ENCODE results near the gene EPHA7.
A peak's percentile ranks its signal among the peaks of the same experiment; 100 is the strongest.

Gene EPHA7

DNA sequence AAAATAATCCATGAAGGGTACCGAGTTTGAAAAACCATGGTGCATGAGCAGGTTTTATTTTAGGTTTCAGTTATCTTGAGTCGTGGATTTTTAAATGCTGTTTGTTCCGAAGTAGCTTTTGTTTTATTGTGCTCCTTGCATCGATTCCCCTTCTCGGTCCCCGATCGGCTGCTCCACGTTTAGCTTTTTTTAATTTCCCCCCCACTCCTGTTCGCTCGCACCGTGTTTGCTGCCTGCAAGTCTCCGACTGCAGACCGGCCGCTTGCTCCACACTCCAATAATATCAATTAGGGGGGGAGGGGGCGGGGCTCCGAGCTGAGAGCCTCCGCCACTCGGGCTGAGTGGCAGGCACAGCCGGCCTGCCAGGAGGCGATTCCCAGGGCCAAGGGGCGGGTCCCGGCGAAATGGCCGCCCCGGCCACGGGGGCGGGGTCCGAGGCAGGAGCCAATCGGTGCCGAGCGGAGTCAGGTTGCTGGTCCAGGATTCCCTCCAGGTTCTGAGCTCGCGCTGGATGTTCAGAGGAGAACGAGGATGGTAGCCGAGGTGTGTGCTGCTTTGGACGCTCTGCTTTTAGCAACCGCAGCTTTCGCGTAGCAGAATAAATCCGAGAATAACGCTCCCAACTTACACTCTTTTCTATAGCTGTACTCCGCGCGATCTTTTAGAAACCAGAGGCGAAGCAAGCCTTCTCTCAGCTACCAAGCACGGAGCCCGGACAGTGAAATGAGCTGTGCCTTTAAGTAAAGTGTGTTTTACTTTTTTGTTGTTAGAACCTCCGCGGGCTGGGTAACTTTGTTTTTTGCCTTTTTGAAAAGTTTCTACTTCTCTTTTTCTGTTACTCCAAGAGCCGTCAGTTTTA is at the start of gene EPHA7:
Gene EPHA7, minus strand, starts transcription at position 256 of the 859 bp plus-strand sequence. Its CDS starts 218 bp downstream, at position 38.
- peak; percentile 46 for DNase-seq

GRCh38 chr6:93468291-93468690 is 48.9 kb upstream of the EPHA7 start:
- no peak for DNase-seq

GRCh38 chr6:93454533-93454932 is 35.2 kb upstream of the EPHA7 start:
- no peak for DNase-seq

DNA sequence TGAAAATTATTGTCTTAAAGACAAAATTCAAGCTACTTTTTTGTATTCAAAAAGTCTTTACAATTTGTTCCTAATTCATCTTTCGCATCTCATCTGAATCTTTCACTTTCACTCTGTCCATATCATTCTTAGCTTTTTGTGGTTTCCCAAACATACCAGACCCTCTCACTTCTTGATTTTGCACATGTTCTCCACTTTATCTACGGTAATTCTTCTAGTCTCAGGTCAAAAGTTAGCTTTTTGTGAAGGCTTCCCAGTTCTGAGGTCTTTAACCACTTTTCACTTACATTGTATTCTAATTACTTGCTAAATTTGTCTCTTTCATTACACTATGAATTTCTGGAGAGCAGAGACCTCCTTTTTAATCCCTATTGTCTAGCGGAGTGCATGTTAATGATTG is 34.6 kb upstream of the EPHA7 start:
- no peak for DNase-seq

DNA sequence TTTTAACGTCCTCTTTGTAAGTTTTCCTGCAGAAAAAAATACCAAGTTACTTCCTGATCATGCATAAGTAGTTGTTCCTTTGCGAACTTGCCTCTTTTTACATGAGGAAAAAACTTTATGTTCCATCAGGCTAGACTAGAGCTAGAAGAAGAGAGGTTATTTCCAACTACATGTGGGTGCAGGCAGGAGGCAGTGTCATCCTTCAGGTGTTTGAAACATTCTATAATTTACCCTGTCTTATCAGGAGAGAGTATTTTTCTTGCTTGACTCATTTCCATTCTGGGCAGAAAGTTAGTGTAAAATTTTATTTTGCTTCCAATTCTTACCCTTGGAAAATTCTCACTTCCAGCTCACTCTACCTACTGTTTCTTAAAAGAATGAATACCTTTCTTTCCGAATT is 28.5 kb upstream of the EPHA7 start:
- no peak for DNase-seq

DNA sequence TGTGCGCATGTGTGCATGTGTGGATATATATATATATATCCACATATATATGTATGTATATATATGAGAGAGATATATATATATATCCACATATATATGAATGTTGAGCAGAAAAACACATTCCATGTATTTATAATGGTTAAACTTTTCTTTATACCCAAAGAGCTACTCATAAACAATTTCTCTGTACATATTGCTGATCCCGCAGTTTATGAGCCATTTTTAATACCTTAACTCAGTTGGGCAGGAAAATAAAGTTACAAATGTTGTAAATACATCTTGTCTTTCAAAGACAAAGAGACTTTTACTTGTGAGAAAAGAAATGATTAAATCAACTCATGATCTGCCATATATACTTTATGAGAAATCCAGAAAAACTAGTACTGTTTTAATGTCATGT is 18.1 kb upstream of the EPHA7 start:
- DNase-seq, result no peak

DNA sequence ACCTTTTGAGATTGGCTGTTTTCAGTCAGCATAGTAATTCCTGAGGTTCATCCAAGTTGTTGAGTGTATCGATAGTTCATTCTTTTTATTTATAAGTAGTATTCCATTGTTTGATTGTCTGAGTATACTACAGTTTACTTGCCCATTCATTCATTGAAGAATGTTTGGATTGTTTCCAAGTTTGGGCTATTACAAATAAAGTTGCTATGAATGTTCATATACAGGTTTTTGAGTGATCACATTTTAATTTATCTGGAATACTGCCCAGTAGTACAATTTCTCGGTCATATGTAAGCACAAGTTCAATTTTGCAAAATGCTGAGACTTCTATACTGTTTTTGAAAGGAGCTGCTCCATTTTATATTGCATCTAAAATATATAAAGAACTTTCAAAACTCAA is 14.2 kb upstream of the EPHA7 start:
- no peak for DNase-seq

- DNase-seq, result no peak
Measured at GRCh38 chr6:93424303-93425064, 5.1 kb upstream of the EPHA7 start.

DNA sequence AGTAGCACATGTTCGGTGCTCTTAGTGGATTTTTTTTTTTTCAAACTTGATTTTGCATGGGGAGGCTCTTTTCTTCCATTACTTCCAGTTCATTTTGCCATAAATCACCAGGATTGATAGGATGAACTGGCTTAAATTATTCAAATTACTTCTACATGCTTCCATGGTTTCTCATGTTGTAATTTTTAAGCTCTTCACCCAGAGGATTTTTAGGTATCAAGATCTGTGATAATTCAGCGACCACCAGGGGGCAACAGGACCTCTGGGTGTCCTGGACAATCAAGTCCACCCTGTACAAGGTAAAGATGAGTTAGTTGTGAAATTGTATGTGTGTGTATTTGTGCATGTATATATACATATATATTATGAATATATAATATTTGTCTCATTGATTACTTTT is 4.2 kb upstream of the EPHA7 start:
- peak; percentile 13 for DNase-seq

DNA sequence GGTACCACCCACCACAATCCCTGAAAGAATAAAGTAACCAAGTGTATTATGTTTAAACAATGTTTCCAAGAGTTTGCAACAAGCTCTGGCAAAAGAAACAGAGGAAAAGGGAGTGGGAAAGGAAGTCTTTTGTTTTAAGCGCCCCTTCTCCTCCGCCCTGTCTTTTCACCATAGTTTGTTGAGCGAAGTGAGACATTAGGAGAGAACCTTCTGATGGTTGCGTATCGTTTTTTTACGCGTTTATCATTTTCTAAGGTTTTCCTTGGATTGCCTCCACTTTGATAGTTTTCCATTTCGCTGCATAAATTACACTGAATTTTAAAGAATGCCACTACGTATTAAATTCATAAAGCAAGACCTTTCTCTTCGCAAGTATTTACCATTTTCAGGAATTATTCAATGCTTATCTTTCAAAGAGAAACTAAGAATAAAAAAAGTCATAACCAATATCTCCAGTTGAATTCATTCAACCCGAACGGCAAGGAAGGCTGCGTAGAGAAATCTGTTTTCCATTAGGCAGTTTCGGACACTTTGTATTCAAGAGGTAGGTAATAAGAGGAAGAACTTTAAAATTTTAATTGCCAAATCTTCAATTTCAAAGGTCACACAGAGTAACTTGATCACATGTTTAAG is 920 bp upstream of the EPHA7 start:
- DNase-seq, result no peak

GRCh38 chr6:93418408-93419303 is 703 bp downstream of the EPHA7 start:
- DNase-seq, result no peak

DNA sequence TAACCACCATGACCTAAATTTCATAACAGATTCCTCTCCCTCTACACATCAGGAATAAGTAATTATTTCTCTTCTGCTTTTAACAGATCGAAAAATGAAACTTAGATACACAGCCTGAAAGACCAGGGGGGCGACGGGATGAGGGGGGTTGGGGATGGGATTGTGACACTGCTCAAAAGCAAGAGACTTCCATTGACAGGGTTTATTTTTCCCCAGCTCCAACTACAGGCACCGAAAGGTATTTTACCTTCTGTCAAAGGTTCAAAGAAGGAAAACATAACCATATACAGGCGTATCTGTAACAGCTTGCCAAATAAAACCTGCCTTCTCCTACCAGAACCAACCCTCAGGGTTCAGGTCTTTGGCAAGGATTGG is 1.3 kb downstream of the EPHA7 start:
- DNase-seq, result no peak

GRCh38 chr6:93417421-93418013 is 1.8 kb downstream of the EPHA7 start:
- no peak for DNase-seq

- no peak for DNase-seq
Measured at GRCh38 chr6:93416571-93417420, 2.6 kb downstream of the EPHA7 start.

DNA sequence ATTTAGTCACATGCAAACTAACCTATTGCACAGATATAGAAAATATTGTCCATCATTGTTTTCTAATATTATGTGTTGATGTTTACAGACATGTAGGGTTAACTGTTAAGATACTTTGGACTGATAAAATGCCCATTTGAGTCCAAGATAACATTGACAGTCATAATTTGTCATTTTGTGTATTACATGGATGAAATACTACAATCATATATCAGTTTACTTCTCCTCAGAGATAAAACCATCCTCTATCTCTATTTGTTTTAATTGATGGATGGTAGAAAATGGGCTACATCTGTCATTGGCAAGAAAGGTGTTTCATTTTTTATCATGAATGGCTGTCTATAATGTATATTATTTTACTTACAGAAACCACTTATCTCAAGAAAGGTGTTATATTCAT is 6.2 kb downstream of the EPHA7 start:
- no peak for DNase-seq

GRCh38 chr6:93412452-93412851 is 6.9 kb downstream of the EPHA7 start:
- no peak for DNase-seq

- no peak for DNase-seq
Measured at GRCh38 chr6:93407186-93407585, 12.2 kb downstream of the EPHA7 start.

DNA sequence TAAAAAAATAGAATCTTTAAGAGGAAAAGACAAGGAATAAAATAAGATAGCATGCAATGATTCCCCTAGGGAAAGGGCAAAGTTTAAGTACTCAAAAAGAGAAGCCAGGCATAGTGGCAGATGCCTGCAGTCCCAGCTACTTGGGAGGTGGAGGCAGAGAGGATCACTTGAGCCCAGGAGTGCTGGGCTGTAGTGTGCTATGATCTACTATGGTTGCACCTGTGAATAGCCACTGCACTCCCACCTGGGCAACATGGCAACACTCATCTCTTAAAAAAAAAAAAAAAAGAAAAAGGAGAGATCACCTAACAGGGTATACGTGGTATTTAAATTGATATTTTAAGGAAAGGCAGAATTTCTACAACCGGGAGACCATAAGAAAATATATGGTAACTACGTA is 16.0 kb downstream of the EPHA7 start:
- no peak for DNase-seq

DNA sequence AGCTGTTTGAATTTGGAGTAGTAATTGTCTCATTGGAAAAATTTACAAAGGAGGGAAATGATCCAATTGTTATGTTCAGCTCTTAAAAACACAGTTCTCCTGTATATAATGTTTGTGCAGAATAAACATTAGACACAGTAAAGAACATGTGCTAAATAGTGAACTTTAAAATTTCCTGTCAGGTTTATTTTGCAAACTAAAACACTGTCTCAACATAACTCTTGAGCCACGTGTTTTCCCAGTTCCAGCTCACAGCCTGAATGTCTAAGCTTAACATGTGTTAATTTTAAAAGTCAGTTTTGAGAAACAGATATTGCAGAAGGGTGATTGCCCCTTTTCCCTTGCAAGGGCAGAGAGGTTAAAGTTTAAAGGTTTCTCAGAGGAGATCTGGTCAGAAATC is 20.6 kb downstream of the EPHA7 start:
- DNase-seq, result no peak

GRCh38 chr6:93394471-93394870 is 24.9 kb downstream of the EPHA7 start:
- no peak for DNase-seq

DNA sequence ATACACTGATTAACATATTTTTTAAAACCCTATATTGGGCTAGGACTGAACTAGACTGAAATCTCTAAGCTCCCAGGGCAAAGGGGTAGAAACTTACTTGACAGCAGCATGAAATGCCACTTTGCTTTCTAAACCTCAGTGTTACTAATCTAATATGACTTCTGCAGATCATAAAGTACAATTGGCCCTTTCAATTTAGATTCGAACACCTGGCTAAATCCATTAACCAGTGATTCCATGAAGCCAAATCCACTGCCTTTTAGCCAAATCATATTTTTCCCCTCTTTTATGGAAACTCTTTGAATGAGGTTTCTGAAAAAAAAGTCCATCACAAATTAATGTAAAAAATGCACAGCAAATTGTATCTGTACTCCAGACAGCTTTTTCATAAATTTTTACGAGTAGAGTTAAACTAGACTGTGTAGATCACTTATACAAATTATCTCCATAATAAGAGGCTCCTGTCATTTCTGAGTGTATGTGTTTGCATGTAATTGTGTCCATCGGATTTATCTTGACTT is 25.7 kb downstream of the EPHA7 start:
- DNase-seq, result no peak

Measured in HCEC 1CT (cell line).